Osteocyte (in vitro differentiated cells): ENCODE measurements around the gene KCNH2. TPM values are rescaled to one million over a fixed set of nuclear protein-coding genes. Genes with fewer than 3 reads are reported as not detected.

Source experiments
- DNase-seq: peaks from one replicate; pipeline ENCODE4 v3.0.0; 2021; ENCODE audit warnings: mixed read lengths; ENCODE audit not compliant: unreplicated experiment; ENCODE audit errors: extremely low spot score
- H3K27ac Mint-ChIP-seq: one replicate; pipeline ENCODE4 v1.8.0; 2021; ENCODE audit warnings: mild to moderate bottlenecking, mixed read lengths; ENCODE audit not compliant: unreplicated experiment
- H3K27me3 Mint-ChIP-seq: one replicate; pipeline ENCODE4 v1.8.0; 2021; ENCODE audit warnings: mixed read lengths; ENCODE audit not compliant: unreplicated experiment
- H3K36me3 Mint-ChIP-seq: one replicate; pipeline ENCODE4 v1.8.0; 2021; ENCODE audit warnings: mixed read lengths; ENCODE audit not compliant: unreplicated experiment
- H3K4me1 Mint-ChIP-seq: one replicate; pipeline ENCODE4 v1.8.0; 2021; ENCODE audit warnings: mixed read lengths; ENCODE audit not compliant: unreplicated experiment
- H3K4me3 Mint-ChIP-seq: one replicate; pipeline ENCODE4 v1.8.0; 2021; ENCODE audit warnings: mild to moderate bottlenecking, moderate library complexity, mixed read lengths; ENCODE audit not compliant: unreplicated experiment
- H3K9me3 Mint-ChIP-seq: one replicate; pipeline ENCODE4 v1.8.0; 2021; ENCODE audit warnings: mixed read lengths; ENCODE audit not compliant: unreplicated experiment
- CTCF ChIP-seq: fragments of 200-600 bp; sonication (generic); IDR thresholded peaks from 2 replicates; pipeline ENCODE4 v1.5.0; 2021; ENCODE audit warnings: antibody characterized with exemption, mild to moderate bottlenecking, moderate library complexity
- total RNA-seq: library from RNA; stranded (reverse); gene quantifications from 2 replicates; pipeline ENCODE4 v1.2.1, GENCODE V29; 2021

KCNH2 gene
- total RNA-seq, 1 donor from 2014 or later: not detected

GRCh38 chr7:150997817-150998216, 19.7 kb upstream of the KCNH2 start:
- DNase-seq: no peak
- H3K27ac Mint-ChIP-seq: no peak overlapping the region
- H3K36me3 Mint-ChIP-seq: no peaks in the 10 kb centered on the region
- H3K4me3 Mint-ChIP-seq: no peak overlapping the region
- H3K9me3 Mint-ChIP-seq: no peaks in the 10 kb centered on the region
- no peaks in the 10 kb centered on the region for H3K4me1 Mint-ChIP-seq
- H3K27me3 Mint-ChIP-seq: no peaks in the 10 kb centered on the region
- TF ChIP-seq CTCF: no peak

- H3K27me3 Mint-ChIP-seq: no peaks in the 10 kb centered on the region
- no peak overlapping the region for H3K4me3 Mint-ChIP-seq
- no peak for TF ChIP-seq CTCF
- no peaks in the 10 kb centered on the region for H3K36me3 Mint-ChIP-seq
- no peak overlapping the region for H3K27ac Mint-ChIP-seq
- no peak for DNase-seq
- H3K4me1 Mint-ChIP-seq: no peaks in the 10 kb centered on the region
- no peaks in the 10 kb centered on the region for H3K9me3 Mint-ChIP-seq
Observed at GRCh38 chr7:150997075-150997511, 19.0 kb upstream of the KCNH2 start.

GRCh38 chr7:150996376-150997074, 18.4 kb upstream of the KCNH2 start:
- no peak for TF ChIP-seq CTCF
- no peak for DNase-seq

GRCh38 chr7:150994838-150995510, 16.9 kb upstream of the KCNH2 start:
- H3K36me3 Mint-ChIP-seq: no peaks in the 10 kb centered on the region
- peaks cover 8% of the 10 kb centered on the region for H3K9me3 Mint-ChIP-seq
- no peaks in the 10 kb centered on the region for H3K4me1 Mint-ChIP-seq
- no peak overlapping the region for H3K4me3 Mint-ChIP-seq
- no peaks in the 10 kb centered on the region for H3K27me3 Mint-ChIP-seq
- no peak for TF ChIP-seq CTCF
- H3K27ac Mint-ChIP-seq: no peak overlapping the region
- no peak for DNase-seq

More at GRCh38 chr7:150996376-150997074, 18.4 kb upstream of the KCNH2 start:
- H3K9me3 Mint-ChIP-seq: no peaks in the 10 kb centered on the region
- no peaks in the 10 kb centered on the region for H3K27me3 Mint-ChIP-seq
- H3K27ac Mint-ChIP-seq: no peak overlapping the region
- no peak overlapping the region for H3K4me3 Mint-ChIP-seq
- H3K36me3 Mint-ChIP-seq: no peaks in the 10 kb centered on the region
- no peaks in the 10 kb centered on the region for H3K4me1 Mint-ChIP-seq

- no peak for TF ChIP-seq CTCF
- Mint-ChIP-seq H3K9me3 (peaks cover 8% of the 10 kb centered on the region), H3K27ac (no peak overlapping the region), H3K36me3 (no peaks in the 10 kb centered on the region), H3K4me1 (no peaks in the 10 kb centered on the region), H3K27me3 (no peaks in the 10 kb centered on the region), H3K4me3 (no peak overlapping the region)
- DNase-seq: no peak
Observed at GRCh38 chr7:150994141-150994837, 16.2 kb upstream of the KCNH2 start.
